Lung microvascular endothelial cell (primary cell): ENCODE measurements around the gene GLRX3. TPM values are rescaled to one million over a fixed set of nuclear protein-coding genes. Genes with fewer than 3 reads are reported as not detected.

Source experiments
- total RNA-seq: library from RNA; depleted of rRNA; stranded (reverse); fragments of >200 nt; gene quantifications from 2 replicates; pipeline ENCODE4 v1.2.1, GENCODE V29; 2014

The GLRX3 gene
- total RNA-seq, 1 donor from 2014 or later: 47.2 TPM

Other genes with a start within 250 kb of the GLRX3 start
- under 0.01 and 0.40 TPM in 2 replicates for gene EBF3, start 172.1 kb upstream of the GLRX3 start, total RNA-seq
- 0.22 and 0.40 TPM in 2 replicates for gene C10orf143, start 25.6 kb upstream of the GLRX3 start, total RNA-seq